Activated T-cell treated with anti-CD3 and anti-CD28 coated beads, Interleukin-2, amount 50 U/mL, for 48 hours (primary cell): ENCODE data around the gene SELENOO.
"Not testable (repeated sequence)": the region's sequence is repeated elsewhere in the genome, so short reads cannot be mapped to it uniquely, and the experiment has no call there.

ENCODE experiments used
- DNase-seq, 2 experiments: peaks; one replicate each; pipeline ENCODE4 v3.0.0-alpha.2; 2020

SELENOO gene

GRCh38 chr22:50200461-50201190 is at the start of gene SELENOO:
TSS of gene SELENOO (plus strand) at chr22:50201011. CDS start at chr22:50201037, 26 bp downstream.
- DNase-seq, result peak; percentile 91 to 94

GRCh38 chr22:50151571-50152537 is 49.0 kb upstream of the SELENOO start:
- no peak for DNase-seq

- DNase-seq, result no peak
Measured at GRCh38 chr22:50153056-50153755, 47.6 kb upstream of the SELENOO start.

- DNase-seq, result no peak
Measured at GRCh38 chr22:50153756-50154140, 47.1 kb upstream of the SELENOO start.

GRCh38 chr22:50157709-50158375 is 43.0 kb upstream of the SELENOO start:
- no peak for DNase-seq

- no peak for DNase-seq
Measured at GRCh38 chr22:50160947-50161346, 39.9 kb upstream of the SELENOO start.

- DNase-seq, result no peak
Measured at GRCh38 chr22:50161508-50162390, 39.1 kb upstream of the SELENOO start.

- DNase-seq, result no peak
Measured at GRCh38 chr22:50162391-50162956, 38.3 kb upstream of the SELENOO start.

- no peak for DNase-seq
Measured at GRCh38 chr22:50165436-50166123, 35.2 kb upstream of the SELENOO start.

GRCh38 chr22:50167689-50168489 is 32.9 kb upstream of the SELENOO start:
- DNase-seq, result no peak

- not testable (repeated sequence) for DNase-seq
Measured at GRCh38 chr22:50168490-50169180, 32.2 kb upstream of the SELENOO start.

- DNase-seq, result no peak
Measured at GRCh38 chr22:50169181-50169759, 31.5 kb upstream of the SELENOO start.

GRCh38 chr22:50169774-50170341 is 31.0 kb upstream of the SELENOO start:
- peak; percentile 73 to 80 for DNase-seq

- no peak for DNase-seq
Measured at GRCh38 chr22:50170453-50171318, 30.1 kb upstream of the SELENOO start, which contains the start of gene PANX2. TSS of gene PANX2 (plus strand) at chr22:50170731. CDS start at chr22:50170731, 0 bp downstream.

- DNase-seq, result peak in 1 of 2 experiments; percentile 23
Measured at GRCh38 chr22:50171319-50171964, 29.4 kb upstream of the SELENOO start.

- no peak for DNase-seq
Measured at GRCh38 chr22:50171965-50172421, 28.8 kb upstream of the SELENOO start.
